T-helper 2 cell treated with Interferon-gamma antibody and Interleukin-4, amounts not matched to agents 5 μg/mL and 100 μg/mL, for 36 hours (primary cell): ENCODE data around the gene RNF149.

Experiments used
- DNase-seq: peaks from one replicate; pipeline ENCODE4 v3.0.0; 2021; ENCODE audit warnings: low spot score
- H3K27ac Mint-ChIP-seq: one replicate; pipeline ENCODE4 v1.8.0; 2021; ENCODE audit warnings: mild to moderate bottlenecking, mixed read lengths
- H3K27me3 Mint-ChIP-seq: one replicate; pipeline ENCODE4 v1.8.0; 2021; ENCODE audit warnings: low read depth, mixed read lengths
- H3K36me3 Mint-ChIP-seq: one replicate; pipeline ENCODE4 v1.8.0; 2021; ENCODE audit warnings: low read depth, mixed read lengths
- H3K4me1 Mint-ChIP-seq: one replicate; pipeline ENCODE4 v1.8.0; 2021; ENCODE audit warnings: low read depth, mixed read lengths
- H3K4me3 Mint-ChIP-seq: one replicate; pipeline ENCODE4 v1.8.0; 2022; ENCODE audit warnings: mild to moderate bottlenecking, moderate library complexity, mixed read lengths
- H3K9me3 Mint-ChIP-seq: one replicate; pipeline ENCODE4 v1.8.0; 2021; ENCODE audit warnings: mixed read lengths

The RNF149 gene

GRCh38 chr2:101270700-101271259 is 37.7 kb downstream of the RNF149 start:
- Mint-ChIP-seq H3K4me1 (peaks cover 49% of the 10 kb centered on the region), H3K4me3 (no peak overlapping the region), H3K27ac (peak overlapping the region; percentile 62), H3K27me3 (no peaks in the 10 kb centered on the region), H3K36me3 (peaks cover 74% of the 10 kb centered on the region), H3K9me3 (no peaks in the 10 kb centered on the region)
- DNase-seq = no peak

DNA sequence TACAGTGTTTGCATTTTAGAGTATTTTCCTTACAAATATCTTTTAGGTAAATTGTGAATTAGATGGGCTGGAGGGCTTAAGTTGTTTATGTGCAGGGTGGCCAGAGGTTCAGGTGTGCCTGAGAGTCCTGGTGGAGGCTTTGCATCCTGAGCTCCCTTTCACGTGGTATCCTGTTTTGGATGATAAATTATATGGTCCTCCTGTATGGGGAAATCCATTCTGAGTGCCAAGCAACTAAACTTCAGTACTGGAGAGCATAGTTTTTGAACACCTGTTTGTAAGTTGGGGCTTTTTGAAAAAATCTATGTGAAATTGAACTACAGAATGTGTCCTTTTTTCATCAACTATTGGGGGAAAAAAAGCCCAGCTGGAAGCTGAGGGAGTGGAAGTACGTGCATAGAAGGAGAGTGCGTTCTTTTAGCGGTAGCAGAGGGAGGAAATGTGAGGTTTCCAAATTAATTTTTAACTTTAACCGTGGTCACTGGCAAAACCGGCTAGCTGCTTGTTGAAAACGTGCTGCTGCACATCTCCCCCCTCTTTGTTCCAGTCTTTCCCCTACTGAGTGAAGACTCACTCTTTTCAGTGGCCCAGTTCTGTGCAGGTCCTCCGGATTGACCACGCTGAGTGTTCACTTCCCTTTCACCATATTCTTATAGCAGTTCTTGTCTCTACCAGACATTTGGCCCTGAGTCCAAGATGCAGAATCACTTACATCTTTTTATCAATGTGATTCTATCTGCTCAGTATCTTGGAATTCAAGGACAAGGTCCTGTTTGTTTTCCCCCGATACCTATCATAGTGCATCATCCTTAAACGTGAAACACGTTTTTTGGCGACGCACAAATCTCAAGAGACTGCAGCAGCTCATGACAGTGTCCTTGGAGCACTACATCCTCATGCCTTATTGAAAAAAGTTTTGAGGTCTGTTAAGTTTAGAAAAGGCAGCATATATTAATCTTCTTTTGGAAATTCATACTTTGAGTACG is 40.5 kb downstream of the RNF149 start:
- H3K4me1 Mint-ChIP-seq = peaks cover 49% of the 10 kb centered on the region
- DNase-seq = no peak
- no peak overlapping the region for H3K4me3 Mint-ChIP-seq
- peak overlapping the region; percentile 50 for H3K27ac Mint-ChIP-seq
- peaks cover 76% of the 10 kb centered on the region for H3K36me3 Mint-ChIP-seq
- H3K27me3 Mint-ChIP-seq = no peaks in the 10 kb centered on the region
- H3K9me3 Mint-ChIP-seq = no peaks in the 10 kb centered on the region

- Mint-ChIP-seq H3K27ac (no peak overlapping the region), H3K27me3 (no peaks in the 10 kb centered on the region), H3K9me3 (no peaks in the 10 kb centered on the region), H3K4me1 (peaks cover 43% of the 10 kb centered on the region), H3K36me3 (peaks cover 65% of the 10 kb centered on the region), H3K4me3 (no peak overlapping the region)
- DNase-seq = no peak
Observed at GRCh38 chr2:101265893-101266499, 42.5 kb downstream of the RNF149 start.

GRCh38 chr2:101264360-101264939 is 44.1 kb downstream of the RNF149 start:
- no peak for DNase-seq
- Mint-ChIP-seq H3K27me3 (no peaks in the 10 kb centered on the region), H3K36me3 (peaks cover 57% of the 10 kb centered on the region), H3K4me3 (no peak overlapping the region), H3K4me1 (peaks cover 38% of the 10 kb centered on the region), H3K9me3 (no peaks in the 10 kb centered on the region), H3K27ac (peak overlapping the region; percentile 2)

GRCh38 chr2:101263377-101263800 is 45.1 kb downstream of the RNF149 start:
- Mint-ChIP-seq H3K36me3 (peaks cover 59% of the 10 kb centered on the region), H3K27ac (peak overlapping the region; percentile 34), H3K4me3 (no peak overlapping the region), H3K4me1 (peaks cover 38% of the 10 kb centered on the region), H3K27me3 (no peaks in the 10 kb centered on the region), H3K9me3 (no peaks in the 10 kb centered on the region)
- no peak for DNase-seq

GRCh38 chr2:101262142-101262541 is 46.4 kb downstream of the RNF149 start:
- no peak overlapping the region for H3K4me3 Mint-ChIP-seq
- no peaks in the 10 kb centered on the region for H3K27me3 Mint-ChIP-seq
- H3K4me1 Mint-ChIP-seq = peaks cover 32% of the 10 kb centered on the region
- no peak for DNase-seq
- peaks cover 57% of the 10 kb centered on the region for H3K36me3 Mint-ChIP-seq
- no peak overlapping the region for H3K27ac Mint-ChIP-seq
- no peaks in the 10 kb centered on the region for H3K9me3 Mint-ChIP-seq

- peaks cover 50% of the 10 kb centered on the region for H3K36me3 Mint-ChIP-seq
- no peak overlapping the region for H3K27ac Mint-ChIP-seq
- H3K9me3 Mint-ChIP-seq = no peaks in the 10 kb centered on the region
Observed at GRCh38 chr2:101258804-101259203, 49.7 kb downstream of the RNF149 start.

DNA sequence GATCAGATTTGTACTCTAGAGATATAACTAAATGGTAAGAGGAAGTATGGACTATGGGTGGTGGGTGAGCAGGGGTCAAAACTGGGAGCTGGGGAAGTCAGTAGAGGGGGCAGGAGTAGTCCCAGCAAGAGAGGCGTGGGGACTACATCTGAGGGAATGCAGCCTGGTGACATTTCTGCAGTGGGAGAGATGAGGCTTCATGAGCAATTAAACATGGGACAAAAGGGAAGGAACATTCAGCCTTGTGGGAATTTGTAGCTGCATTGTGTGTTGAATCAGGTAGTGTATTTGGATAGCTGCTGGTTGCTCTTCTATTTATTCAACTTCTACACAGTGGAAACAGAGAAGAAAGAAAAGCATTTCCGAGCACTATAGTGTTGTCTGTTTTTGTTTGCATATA is 52.2 kb downstream of the RNF149 start:
- Mint-ChIP-seq H3K27me3 (no peaks in the 10 kb centered on the region), H3K36me3 (peaks cover 45% of the 10 kb centered on the region), H3K4me3 (peak overlapping the region; percentile 46), H3K9me3 (no peaks in the 10 kb centered on the region), H3K27ac (peak overlapping the region; percentile 72), H3K4me1 (peaks cover 41% of the 10 kb centered on the region)
- DNase-seq = no peak

More at GRCh38 chr2:101258804-101259203, 49.7 kb downstream of the RNF149 start:
- no peak overlapping the region for H3K4me3 Mint-ChIP-seq
- no peak for DNase-seq
- H3K27me3 Mint-ChIP-seq = no peaks in the 10 kb centered on the region
- peaks cover 42% of the 10 kb centered on the region for H3K4me1 Mint-ChIP-seq

- H3K9me3 Mint-ChIP-seq = no peaks in the 10 kb centered on the region
- peaks cover 38% of the 10 kb centered on the region for H3K4me1 Mint-ChIP-seq
- no peak overlapping the region for H3K27ac Mint-ChIP-seq
- H3K36me3 Mint-ChIP-seq = peaks cover 43% of the 10 kb centered on the region
- DNase-seq = no peak
- H3K27me3 Mint-ChIP-seq = no peaks in the 10 kb centered on the region
- peak overlapping the region; percentile 9 for H3K4me3 Mint-ChIP-seq
Observed at GRCh38 chr2:101255501-101255900, 53.0 kb downstream of the RNF149 start.

- Mint-ChIP-seq H3K4me3 (peak overlapping the region; percentile 98), H3K27ac (peak overlapping the region; percentile 98), H3K9me3 (no peaks in the 10 kb centered on the region), H3K27me3 (no peaks in the 10 kb centered on the region), H3K4me1 (peaks cover 35% of the 10 kb centered on the region), H3K36me3 (peaks cover 30% of the 10 kb centered on the region)
- peak; percentile 10 for DNase-seq
Observed at GRCh38 chr2:101253703-101254450, 54.6 kb downstream of the RNF149 start.

DNA sequence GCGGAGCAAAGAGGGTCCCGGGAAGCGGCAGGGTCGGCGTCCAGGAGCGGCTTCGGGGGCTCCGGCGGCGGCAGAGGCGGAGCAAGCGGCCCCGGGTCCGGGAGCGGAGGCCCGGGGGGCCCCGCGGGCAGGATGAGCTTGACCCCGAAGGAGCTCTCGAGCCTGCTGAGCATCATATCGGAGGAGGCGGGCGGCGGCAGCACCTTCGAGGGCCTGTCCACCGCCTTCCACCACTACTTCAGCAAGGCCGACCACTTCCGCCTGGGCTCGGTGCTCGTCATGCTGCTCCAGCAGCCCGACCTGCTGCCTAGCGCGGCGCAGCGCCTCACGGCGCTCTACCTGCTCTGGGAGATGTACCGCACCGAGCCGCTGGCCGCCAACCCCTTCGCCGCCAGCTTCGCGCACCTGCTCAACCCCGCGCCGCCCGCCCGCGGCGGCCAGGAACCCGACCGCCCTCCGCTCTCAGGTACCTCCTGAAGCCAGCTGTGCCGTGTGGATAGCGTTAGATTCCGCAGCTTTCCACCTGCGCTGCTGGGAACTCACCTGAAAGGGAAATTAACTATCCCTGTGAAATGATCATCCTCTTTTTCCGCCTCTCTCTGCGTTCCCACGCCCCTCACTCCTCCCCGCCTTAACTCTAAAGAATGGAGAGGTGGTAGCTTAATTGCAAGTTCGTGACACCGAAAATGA is 55.3 kb downstream of the RNF149 start:
- Mint-ChIP-seq H3K27me3 (no peaks in the 10 kb centered on the region), H3K4me3 (peak overlapping the region; percentile 98), H3K4me1 (peaks cover 35% of the 10 kb centered on the region), H3K9me3 (no peaks in the 10 kb centered on the region), H3K36me3 (peaks cover 25% of the 10 kb centered on the region), H3K27ac (peak overlapping the region; percentile 98)
- peak; percentile 67 for DNase-seq

- peak within 1 kb of the TSS; percentile 98 for H3K27ac Mint-ChIP-seq
Observed at GRCh38 chr2:101252408-101253012, 56.0 kb downstream of the RNF149 start, which contains the start of gene CNOT11. CNOT11 (plus strand) TSS chr2:101252886; CDS start chr2:101252965, 79 bp downstream.

More at GRCh38 chr2:101252408-101253012, 56.0 kb downstream of the RNF149 start, which contains the start of gene CNOT11:
- Mint-ChIP-seq H3K27me3 (no peaks in the 10 kb centered on the region), H3K4me3 (peak within 1 kb of the TSS; percentile 98), H3K9me3 (no peaks in the 10 kb centered on the region), H3K36me3 (peaks cover 20% of the 10 kb centered on the region), H3K4me1 (peaks cover 33% of the 10 kb centered on the region)
- peak; percentile 97 for DNase-seq
